GM12874 (cell line): Measurements from ENCODE around the gene PCBD2.

ENCODE experiments used
- TF ChIP-seq, protein P1 (sequence below): IDR thresholded peaks from 2 replicates; pipeline ENCODE4 v1.5.1; 2011; ENCODE audit warnings: low read depth, mild to moderate bottlenecking, control low read depth, low read length, moderate library complexity; ENCODE audit not compliant: insufficient read depth

Gene PCBD2

DNA sequence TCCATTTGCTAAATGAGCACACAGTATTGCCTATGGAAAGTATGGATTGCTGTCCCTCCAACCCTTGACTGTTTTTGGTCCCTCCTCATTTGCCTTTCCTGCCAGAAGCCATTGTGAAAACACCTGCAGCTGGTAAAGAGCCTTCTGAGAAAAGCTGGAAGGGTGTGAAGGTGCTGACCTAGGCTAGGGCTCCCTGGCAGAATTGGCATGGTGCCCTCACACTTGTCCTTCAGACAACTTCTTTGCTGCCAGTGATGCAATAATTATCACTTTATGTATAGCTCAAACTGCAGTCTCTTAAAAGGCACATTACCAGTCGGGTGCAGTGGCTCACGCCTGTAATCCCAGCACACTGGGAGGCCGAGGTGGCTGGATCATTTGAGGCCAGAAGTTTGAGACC lies 26.5 kb upstream of the PCBD2 start:
- TF ChIP-seq, protein P1, sequence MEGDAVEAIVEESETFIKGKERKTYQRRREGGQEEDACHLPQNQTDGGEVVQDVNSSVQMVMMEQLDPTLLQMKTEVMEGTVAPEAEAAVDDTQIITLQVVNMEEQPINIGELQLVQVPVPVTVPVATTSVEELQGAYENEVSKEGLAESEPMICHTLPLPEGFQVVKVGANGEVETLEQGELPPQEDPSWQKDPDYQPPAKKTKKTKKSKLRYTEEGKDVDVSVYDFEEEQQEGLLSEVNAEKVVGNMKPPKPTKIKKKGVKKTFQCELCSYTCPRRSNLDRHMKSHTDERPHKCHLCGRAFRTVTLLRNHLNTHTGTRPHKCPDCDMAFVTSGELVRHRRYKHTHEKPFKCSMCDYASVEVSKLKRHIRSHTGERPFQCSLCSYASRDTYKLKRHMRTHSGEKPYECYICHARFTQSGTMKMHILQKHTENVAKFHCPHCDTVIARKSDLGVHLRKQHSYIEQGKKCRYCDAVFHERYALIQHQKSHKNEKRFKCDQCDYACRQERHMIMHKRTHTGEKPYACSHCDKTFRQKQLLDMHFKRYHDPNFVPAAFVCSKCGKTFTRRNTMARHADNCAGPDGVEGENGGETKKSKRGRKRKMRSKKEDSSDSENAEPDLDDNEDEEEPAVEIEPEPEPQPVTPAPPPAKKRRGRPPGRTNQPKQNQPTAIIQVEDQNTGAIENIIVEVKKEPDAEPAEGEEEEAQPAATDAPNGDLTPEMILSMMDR: no peak

DNA sequence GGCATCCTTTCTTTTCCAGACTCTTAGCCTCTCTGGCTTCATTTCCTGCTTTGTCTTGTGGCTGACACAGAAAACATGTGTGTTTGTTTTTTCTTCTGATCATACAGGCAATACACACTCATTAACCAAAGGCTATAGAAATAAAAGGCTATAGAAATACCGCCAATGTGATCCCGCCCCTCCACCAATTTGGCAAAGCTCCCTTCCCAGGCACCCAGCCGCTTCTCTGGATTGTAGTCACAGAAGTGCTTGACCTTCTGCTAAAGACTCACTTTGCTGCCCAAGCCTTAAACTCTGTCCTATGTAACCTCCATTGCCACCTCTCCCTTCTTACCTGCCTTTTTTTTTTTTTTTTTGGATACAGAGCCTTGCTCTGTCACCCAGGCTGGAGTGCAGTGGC lies 25.5 kb upstream of the PCBD2 start:
- TF ChIP-seq, protein P1: no peak

DNA sequence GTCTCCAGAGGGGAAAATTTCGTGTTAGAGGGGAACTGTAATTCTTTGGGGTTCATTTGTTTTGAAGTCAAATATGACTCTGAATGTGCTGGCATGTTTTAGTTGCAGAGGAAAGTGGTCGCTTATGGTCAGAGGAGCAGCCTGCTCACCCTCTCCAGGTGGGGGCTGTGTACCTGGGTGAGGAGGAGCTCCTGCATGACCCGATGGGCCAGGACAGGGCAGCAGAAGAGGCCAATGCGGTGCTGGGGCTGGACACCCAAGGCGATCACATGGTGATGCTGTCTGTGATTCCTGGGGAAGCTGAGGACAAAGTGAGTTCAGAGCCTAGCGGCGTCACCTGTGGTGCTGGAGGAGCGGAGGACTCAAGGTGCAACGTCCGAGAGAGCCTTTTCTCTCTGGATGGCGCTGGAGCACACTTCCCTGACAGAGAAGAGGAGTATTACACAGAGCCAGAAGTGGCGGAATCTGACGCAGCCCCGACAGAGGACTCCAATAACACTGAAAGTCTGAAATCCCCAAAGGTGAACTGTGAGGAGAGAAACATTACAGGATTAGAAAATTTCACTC lies 17.3 kb upstream of the PCBD2 start:
- TF ChIP-seq, protein P1: no peak

DNA sequence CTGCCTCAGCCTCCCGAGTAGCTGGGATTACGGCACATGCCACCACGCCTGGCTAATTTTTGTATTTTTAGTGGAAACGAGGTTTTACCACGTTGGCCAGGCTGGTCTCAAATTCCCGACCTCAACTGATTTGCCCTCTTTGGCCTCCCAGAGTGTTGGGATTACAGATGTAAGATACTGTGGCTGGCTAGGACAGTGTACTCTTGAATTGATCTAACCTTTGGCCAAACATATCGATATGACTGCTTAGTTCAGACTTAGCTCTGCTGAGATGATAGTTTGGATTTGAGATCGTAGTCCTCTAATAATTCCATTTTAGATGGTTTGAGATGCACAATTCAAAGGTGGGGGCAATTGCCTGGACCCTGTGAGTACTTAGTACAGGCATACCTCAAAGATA lies 15.6 kb upstream of the PCBD2 start:
- TF ChIP-seq, protein P1: no peak

DNA sequence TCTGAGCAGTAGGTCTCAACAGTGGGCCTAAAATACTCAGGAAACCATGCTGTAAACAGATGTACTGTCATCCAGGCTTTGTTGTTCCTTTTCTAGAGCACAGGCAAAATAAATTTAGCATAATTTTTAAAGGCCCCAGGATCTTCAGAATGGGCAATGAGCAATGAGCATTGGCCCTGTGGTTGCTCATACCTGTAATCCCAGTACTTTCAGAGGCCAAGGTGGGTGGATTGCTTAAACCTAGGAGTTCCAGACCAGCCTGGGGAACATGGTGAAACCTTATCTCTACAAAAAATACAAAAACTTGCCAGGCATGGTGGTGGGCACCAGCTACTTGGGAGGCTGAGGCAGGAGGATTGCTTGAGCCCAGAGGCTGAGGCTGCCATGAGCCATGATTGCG lies 13.5 kb upstream of the PCBD2 start:
- TF ChIP-seq, protein P1: no peak

DNA sequence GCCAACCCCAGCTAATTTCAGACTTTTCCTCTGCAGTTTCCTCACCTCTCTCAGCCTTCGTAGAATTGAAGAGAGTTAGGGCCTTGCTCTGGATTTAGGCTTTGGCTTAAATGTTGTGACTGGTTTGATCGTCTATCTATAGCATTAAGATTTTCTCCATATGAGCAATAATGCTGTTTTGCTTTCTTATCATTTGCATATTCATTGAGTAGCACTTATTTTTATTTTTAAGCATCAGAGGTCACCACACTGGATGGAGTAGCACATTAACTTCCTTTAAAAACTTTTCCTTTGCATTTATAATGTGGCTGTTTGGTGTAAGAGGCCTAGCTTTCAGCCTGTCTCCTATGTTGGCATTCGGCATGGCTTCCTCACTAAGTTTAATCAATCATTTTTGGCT lies 12.6 kb upstream of the PCBD2 start:
- TF ChIP-seq, protein P1: no peak

DNA sequence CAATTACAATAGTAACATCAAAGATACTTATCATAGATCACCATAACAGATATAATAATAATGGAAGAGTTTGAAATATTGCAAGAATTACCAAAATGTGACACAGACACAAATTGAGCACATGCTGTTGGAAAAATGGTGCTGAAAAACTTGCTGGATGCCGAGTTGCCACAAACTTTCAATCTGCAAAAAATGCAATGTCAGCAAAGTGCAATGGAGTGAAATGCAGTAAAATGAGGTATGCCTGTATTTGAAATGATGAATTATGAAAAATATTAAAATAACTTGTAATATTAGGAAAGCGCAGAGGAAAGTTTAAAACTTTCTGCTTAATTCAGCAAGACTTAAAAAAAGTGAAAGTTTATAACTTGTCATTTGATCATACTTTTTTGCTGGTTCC lies 12.0 kb upstream of the PCBD2 start:
- TF ChIP-seq, protein P1: no peak
